Panc1 (cell line): ENCODE data around the gene WDR1. TPM values are rescaled to one million over a fixed set of nuclear protein-coding genes. Genes with fewer than 3 reads are reported as not detected.
"Not testable (repeated sequence)": the region's sequence is repeated elsewhere in the genome, so short reads cannot be mapped to it uniquely, and the experiment has no call there.

Experiments
- ATAC-seq: fragments of 200-7000 bp; cut with Tn5 transposase; 2 replicates; pipeline ENCODE4 v1.9.1; 2020; ENCODE audit warnings: mild to moderate bottlenecking, moderate library complexity
- BruUV-seq: library from RNA; stranded (reverse); fragments of 400-500 nt; replicated peaks from 2 replicates; lab custom pipeline; 2021; lab: Mats Ljungman, UMichigan
- CTCF ChIA-PET: fragments of 300-600 bp; sonication (Branson Sonifier 250); formaldehyde crosslinking; loops from one replicate; lab custom pipeline; 2022; ENCODE audit warnings: antibody characterized with exemption; lab: Charles Lee
- POLR2A ChIA-PET: fragments of 300-600 bp; sonication (Branson Sonifier 250); formaldehyde crosslinking; loops from one replicate; lab custom pipeline; 2022; ENCODE audit warnings: antibody characterized with exemption; lab: Charles Lee
- DNase-seq: peaks from one replicate; pipeline ENCODE4 v3.0.0-alpha.2; 2010; ENCODE audit warnings: low read depth, low spot score
- H3K27ac ChIP-seq: 2 replicates; pipeline ENCODE4 v1.5.1; 2011; ENCODE audit warnings: mild to moderate bottlenecking, low read length, inconsistent platforms
- H3K27me3 ChIP-seq: fragments of 200-500 bp; sonication (Bioruptor generic); 2 replicates; pipeline ENCODE4 v1.6.0; 2014; ENCODE audit warnings: low read length, inconsistent platforms; ENCODE audit not compliant: control insufficient read depth, insufficient read depth
- H3K36me3 ChIP-seq: fragments of 200-500 bp; sonication (Bioruptor generic); 2 replicates; pipeline ENCODE4 v1.5.1; 2014; ENCODE audit warnings: inconsistent platforms, mild to moderate bottlenecking, low read length, moderate library complexity; ENCODE audit not compliant: control insufficient read depth, insufficient read depth
- H3K4me1 ChIP-seq: 2 replicates; pipeline ENCODE4 v1.5.1; 2011; ENCODE audit warnings: inconsistent platforms, mild to moderate bottlenecking, low read length, moderate library complexity; ENCODE audit not compliant: control insufficient read depth, insufficient read depth
- H3K4me3 ChIP-seq, 2 experiments: 2 replicates each; pipeline ENCODE4 v1.5.1; 2011 to 2012; ENCODE audit warnings: low read depth in 2 of 2, low read length in 2 of 2, mild to moderate bottlenecking in 2 of 2, inconsistent platforms in 1 of 2, moderate library complexity in 1 of 2
- H3K9me3 ChIP-seq: fragments of 200-500 bp; sonication (Bioruptor generic); 2 replicates; pipeline ENCODE4 v1.5.1; 2014; ENCODE audit warnings: low read depth, mild to moderate bottlenecking, inconsistent platforms, low read length, moderate library complexity; ENCODE audit not compliant: control insufficient read depth, insufficient read depth
- CTCF ChIP-seq: fragments of 450-650 bp; IDR thresholded peaks from 2 replicates; pipeline ENCODE4 v1.5.1; 2017; ENCODE audit warnings: mild to moderate bottlenecking
- POLR2AphosphoS5 ChIP-seq: IDR thresholded peaks from 2 replicates; pipeline ENCODE4 v1.6.1; 2012; ENCODE audit warnings: mild to moderate bottlenecking, low read depth, low read length, moderate library complexity
- REST ChIP-seq, 2 experiments: IDR thresholded peaks; 2 replicates each; pipeline ENCODE4 v1.6.1; 2011 to 2012; ENCODE audit warnings: low read depth in 2 of 2, control low read depth in 1 of 2, low read length in 1 of 2, mild to moderate bottlenecking in 1 of 2, moderate library complexity in 1 of 2; ENCODE audit not compliant: insufficient read depth in 1 of 2
- SIN3A ChIP-seq: IDR thresholded peaks from 2 replicates; pipeline ENCODE4 v1.6.1; 2012; ENCODE audit warnings: low read depth, mild to moderate bottlenecking, low read length, moderate library complexity, borderline replicate concordance; ENCODE audit not compliant: insufficient read depth
- TCF7L2 ChIP-seq: IDR thresholded peaks from 2 replicates; pipeline ENCODE4 v1.6.1; 2011; ENCODE audit warnings: mild to moderate bottlenecking, low read depth, low read length, inconsistent platforms
- in situ Hi-C: cut with HindIII; loops from 2 replicates; pipeline ENCODE4 v1.10.0; 2016; ENCODE audit warnings: low sequenced_read_pairs, low pct_unique_long_range_greater_than_20kb
- intact Hi-C: fragments of 100-400 bp; cut with micrococcal nuclease; formaldehyde crosslinking; loops from one replicate; pipeline ENCODE4 v1.10.0; 2022; ENCODE audit not compliant: unreplicated experiment
- total RNA-seq: library from RNA; stranded (reverse); gene quantifications from one replicate; pipeline ENCODE4 v1.2.1, GENCODE V29; 2021; ENCODE audit not compliant: unreplicated experiment

WDR1 gene
- total RNA-seq, 1 experiment from 2014 or later: 260 TPM

- CTCF ChIA-PET: no interaction called here
- POLR2A ChIA-PET: no interaction called here
- Histone ChIP-seq H3K27ac (no peak overlapping the region), H3K36me3 (no peaks in the 10 kb centered on the region), H3K4me1 (no peaks in the 10 kb centered on the region), H3K9me3 (no peaks in the 10 kb centered on the region), H3K27me3 (no peaks in the 10 kb centered on the region), H3K4me3 (no peak overlapping the region)
- in situ Hi-C loops: no loop called here
- ATAC-seq (no peak), DNase-seq (no peak)
- TF ChIP-seq CTCF: no peak
- TF ChIP-seq TCF7L2: no peak
- no peak for TF ChIP-seq REST (IDR thresholded peaks at IDR 0.05; ENCODE audit: insufficient read depth in 1 of 2, low read depth in 2 of 2, low read length in 1 of 2)
- no peak for TF ChIP-seq POLR2AphosphoS5
- TF ChIP-seq SIN3A: no peak
- intact Hi-C loops: no loop called here
- BruUV-seq: no TSS peak
Observed at GRCh38 chr4:10128761-10129160, 12.2 kb upstream of the WDR1 start.

GRCh38 chr4:10127531-10127930, 10.9 kb upstream of the WDR1 start:
- DNase-seq, H3K4me1 ChIP-seq, in situ Hi-C loops, intact Hi-C loops, POLR2A ChIA-PET, H3K36me3 ChIP-seq, BruUV-seq, CTCF ChIA-PET, H3K27ac ChIP-seq, H3K9me3 ChIP-seq, ATAC-seq, H3K27me3 ChIP-seq, H3K4me3 ChIP-seq: not testable (repeated sequence)

GRCh38 chr4:10124167-10124930, 7.8 kb upstream of the WDR1 start:
- ATAC-seq: no peak
- H3K27me3 ChIP-seq: no peaks in the 10 kb centered on the region
- BruUV-seq: no TSS peak
- CTCF ChIA-PET: no interaction called here
- no peak overlapping the region for H3K27ac ChIP-seq
- DNase-seq: no peak
- POLR2A ChIA-PET: no interaction called here
- no peak overlapping the region for H3K4me3 ChIP-seq
- TF ChIP-seq SIN3A (no peak), TCF7L2 (no peak), REST (IDR thresholded peaks at IDR 0.05; ENCODE audit: insufficient read depth in 1 of 2, low read depth in 2 of 2, low read length in 1 of 2) (no peak), CTCF (no peak), POLR2AphosphoS5 (no peak)
- no peaks in the 10 kb centered on the region for H3K4me1 ChIP-seq
- H3K36me3 ChIP-seq: no peaks in the 10 kb centered on the region
- intact Hi-C loops: no loop called here
- H3K9me3 ChIP-seq: no peaks in the 10 kb centered on the region
- in situ Hi-C loops: no loop called here
